Peyer's patch (tissue), 4 donors: ENCODE results near the gene PWWP3B.

ENCODE experiments used
- POLR2A ChIP-seq, 2 donors: fragments of 450-650 bp; IDR thresholded peaks; one replicate each; pipeline ENCODE4 v1.5.1; 2017; ENCODE audit warnings: antibody characterized with exemption in 2 of 2, mild to moderate bottlenecking in 2 of 2, moderate library complexity in 2 of 2
- TF ChIP-seq, protein P1 (sequence below), 6 experiments: fragments of 450-650 bp in 4 of 6; fragments of 200-600 bp in 2 of 6; sonication (generic) in 1 of 6; IDR thresholded peaks; one replicate each; pipeline ENCODE4 v1.5.1; 2017 to 2019; ENCODE audit warnings: antibody characterized with exemption in 6 of 6, mild to moderate bottlenecking in 3 of 6, moderate library complexity in 1 of 6

DNA sequence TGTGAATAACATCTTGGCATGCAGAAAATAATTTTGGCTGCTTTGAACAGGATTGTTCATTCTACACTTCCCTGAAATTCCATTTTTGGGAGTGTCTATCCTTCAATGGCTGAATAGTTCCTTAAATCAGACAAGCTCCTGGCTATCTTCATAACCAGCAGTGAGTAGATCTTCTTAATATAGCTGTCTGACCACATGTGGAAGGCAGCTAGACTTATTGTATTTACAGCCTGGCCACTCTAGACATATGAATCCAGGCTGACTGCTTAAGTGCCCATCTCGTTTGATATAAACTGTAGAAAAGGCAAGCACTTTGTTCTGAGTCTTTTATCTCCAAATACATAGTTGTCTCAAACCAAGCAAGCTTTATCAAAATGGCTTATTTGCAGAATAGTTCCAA, 40.0 kb downstream of the PWWP3B start:
- TF ChIP-seq, protein P1, sequence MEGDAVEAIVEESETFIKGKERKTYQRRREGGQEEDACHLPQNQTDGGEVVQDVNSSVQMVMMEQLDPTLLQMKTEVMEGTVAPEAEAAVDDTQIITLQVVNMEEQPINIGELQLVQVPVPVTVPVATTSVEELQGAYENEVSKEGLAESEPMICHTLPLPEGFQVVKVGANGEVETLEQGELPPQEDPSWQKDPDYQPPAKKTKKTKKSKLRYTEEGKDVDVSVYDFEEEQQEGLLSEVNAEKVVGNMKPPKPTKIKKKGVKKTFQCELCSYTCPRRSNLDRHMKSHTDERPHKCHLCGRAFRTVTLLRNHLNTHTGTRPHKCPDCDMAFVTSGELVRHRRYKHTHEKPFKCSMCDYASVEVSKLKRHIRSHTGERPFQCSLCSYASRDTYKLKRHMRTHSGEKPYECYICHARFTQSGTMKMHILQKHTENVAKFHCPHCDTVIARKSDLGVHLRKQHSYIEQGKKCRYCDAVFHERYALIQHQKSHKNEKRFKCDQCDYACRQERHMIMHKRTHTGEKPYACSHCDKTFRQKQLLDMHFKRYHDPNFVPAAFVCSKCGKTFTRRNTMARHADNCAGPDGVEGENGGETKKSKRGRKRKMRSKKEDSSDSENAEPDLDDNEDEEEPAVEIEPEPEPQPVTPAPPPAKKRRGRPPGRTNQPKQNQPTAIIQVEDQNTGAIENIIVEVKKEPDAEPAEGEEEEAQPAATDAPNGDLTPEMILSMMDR (IDR thresholded peaks at IDR 0.05), result no peak
- TF ChIP-seq POLR2A (IDR thresholded peaks at IDR 0.05), result no peak
